ENCODE results near the gene LCNL1. TPM values are rescaled to one million over a fixed set of nuclear protein-coding genes. Genes with fewer than 3 reads are reported as not detected.
A peak's percentile ranks its signal among the peaks of the same experiment; 100 is the strongest.

The LCNL1 gene
- total RNA-seq, 5 donors from 2014 or later (not counting 1 experiment from before 2014, with no cell fraction given): 0.29 to 2.2 (median 1.3) TPM

DNA sequence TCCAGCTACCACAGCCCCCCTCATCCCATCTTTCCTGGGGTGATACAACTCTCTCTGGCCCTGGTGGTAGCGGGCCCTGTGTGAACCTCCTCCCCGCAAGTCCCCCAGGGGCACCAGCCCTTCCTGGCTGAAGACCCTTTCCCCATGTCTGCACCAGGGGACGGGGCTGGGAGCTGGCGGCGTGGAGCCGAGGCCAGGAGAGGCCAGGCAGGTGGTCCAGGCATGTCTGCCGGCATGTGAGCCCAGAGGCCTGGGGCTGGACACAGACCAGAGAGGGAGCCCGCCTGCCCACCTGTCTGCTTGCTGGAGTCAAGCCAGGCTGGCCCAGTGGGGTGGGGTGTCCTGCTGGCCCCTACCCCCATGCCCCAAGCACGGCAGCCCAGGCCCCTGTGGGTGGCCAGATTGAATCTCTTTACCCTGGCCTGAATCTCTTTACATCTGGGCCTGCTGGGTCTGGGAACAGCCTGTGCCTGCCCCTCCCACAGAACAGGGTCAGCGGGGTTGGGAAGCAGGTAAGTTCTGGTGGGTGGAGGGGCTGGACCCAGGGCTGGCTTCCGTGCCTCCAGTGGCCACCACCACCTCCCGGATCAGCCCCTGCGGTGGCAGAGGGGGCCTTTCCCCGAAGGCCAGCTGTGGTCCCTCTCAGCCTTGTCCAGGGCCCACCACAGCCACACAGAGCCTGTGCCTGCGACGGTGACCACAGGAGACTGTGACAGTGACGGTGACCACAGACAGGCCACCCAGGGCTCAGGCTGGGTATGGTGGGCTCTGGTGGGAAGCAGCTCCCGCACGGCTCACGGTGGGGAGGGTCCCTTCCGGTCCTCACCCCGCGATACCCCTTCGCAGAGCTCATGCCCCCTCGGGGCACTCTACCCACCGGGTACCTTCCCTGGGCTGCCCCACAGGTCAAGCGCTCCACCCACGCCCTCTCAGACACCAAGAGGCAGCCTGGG is 23.6 kb upstream of the LCNL1 start:
- peaks cover 0 to 2% (median 0%) of the 10 kb centered on the region in 3 donors for H3K9me3 Mint-ChIP-seq
- ChIA-PET CTCF (no interaction called here), POLR2A (interaction anchor here in 1 of 2 donors (0.6 kb wide), 1 partner anchor 208 kb away, joined by 7 read pairs; no protein-coding TSS in a partner anchor)
- peaks cover 2 to 69% of the 10 kb centered on the region in 2 experiments for H3K4me1 ChIP-seq (ENCODE audit: control insufficient read depth in 1 of 2, extremely low read depth in 1 of 2, insufficient read depth in 2 of 2, low read length in 2 of 2)
- no peaks in the 10 kb centered on the region for H3K36me3 Mint-ChIP-seq
- H3K36me3 ChIP-seq (ENCODE audit: control insufficient read depth in 2 of 2, extremely low read depth in 1 of 2, insufficient read depth in 1 of 2, low read length in 1 of 2): no peaks in the 10 kb centered on the region
- no peaks in the 10 kb centered on the region for H3K27me3 Mint-ChIP-seq
- peak overlapping the region; percentile 27 to 92 for H3K27ac Mint-ChIP-seq
- peak overlapping the region; percentile 69 for H3K27ac ChIP-seq (ENCODE audit: low read length)
- no peak overlapping the region for H3K4me3 ChIP-seq (ENCODE audit: control insufficient read depth in 1 of 2, extremely low read depth in 1 of 2, low read length in 1 of 2)
- peak overlapping the region in 1 of 3 donors; percentile 62 for H3K4me3 Mint-ChIP-seq
- peaks cover 10 to 35% (median 29%) of the 10 kb centered on the region in 3 donors for H3K4me1 Mint-ChIP-seq
- WGBS (ENCODE audit: insufficient coverage): 88% methylated on average over 22 of the region's 28 CpGs
- DNase-seq (no peak), ATAC-seq (replicated peaks in 1 of 4) (no peak)
- peaks cover 0 to 3% of the 10 kb centered on the region in 2 experiments for H3K27me3 ChIP-seq (replicated peaks in 1 of 2; ENCODE audit: control insufficient read depth in 2 of 2, extremely low read depth in 1 of 2, insufficient read depth in 2 of 2, low read length in 1 of 2)
- H3K9me3 ChIP-seq: no peaks in the 10 kb centered on the region

DNA sequence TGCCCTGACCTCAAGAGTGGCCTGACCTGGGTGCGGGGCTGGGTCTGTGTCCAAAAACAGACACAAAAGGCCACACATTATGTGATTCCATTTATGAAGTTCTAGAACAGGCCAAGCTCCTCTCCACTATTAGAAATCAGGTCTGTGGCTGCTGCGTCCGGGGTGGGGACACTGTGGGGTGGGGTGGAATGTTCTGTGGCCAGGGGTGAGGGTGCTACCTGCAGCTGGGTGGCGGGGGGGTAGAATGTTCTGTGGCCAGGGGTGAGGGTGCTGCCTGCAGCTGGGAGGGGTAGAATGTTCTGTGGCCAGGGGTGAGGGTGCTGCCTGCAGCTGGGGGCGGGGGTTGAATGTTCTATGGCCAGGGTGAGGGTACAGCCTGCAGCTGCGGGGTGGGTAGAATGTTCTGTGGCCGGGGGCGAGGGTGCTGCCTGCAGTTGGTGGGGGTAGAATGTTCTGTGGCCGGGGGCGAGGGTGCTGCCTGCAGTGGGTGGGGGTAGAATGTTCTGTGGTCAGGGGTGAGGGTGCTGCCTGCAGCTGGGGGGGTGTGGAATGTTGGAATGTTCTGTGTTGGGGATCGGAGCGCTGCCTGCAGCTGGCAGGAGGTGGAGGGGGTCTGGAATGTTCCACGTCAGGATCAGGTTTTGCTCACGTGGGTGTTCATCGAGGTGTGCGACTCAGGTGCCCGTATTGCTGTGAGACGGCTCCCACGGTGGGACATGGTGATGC is 22.4 kb upstream of the LCNL1 start:
- peaks cover 0 to 2% (median 0%) of the 10 kb centered on the region in 3 donors for H3K9me3 Mint-ChIP-seq
- Histone ChIP-seq H3K9me3 (no peaks in the 10 kb centered on the region), H3K27me3 (replicated peaks in 1 of 2; ENCODE audit: control insufficient read depth in 2 of 2, extremely low read depth in 1 of 2, insufficient read depth in 2 of 2, low read length in 1 of 2) (no peaks in the 10 kb centered on the region), H3K4me1 (ENCODE audit: control insufficient read depth in 1 of 2, extremely low read depth in 1 of 2, insufficient read depth in 2 of 2, low read length in 2 of 2) (peaks cover 2 to 81% of the 10 kb centered on the region in 2 experiments), H3K4me3 (ENCODE audit: control insufficient read depth in 1 of 2, extremely low read depth in 1 of 2, low read length in 1 of 2) (no peak overlapping the region), H3K36me3 (ENCODE audit: control insufficient read depth in 2 of 2, extremely low read depth in 1 of 2, insufficient read depth in 1 of 2, low read length in 1 of 2) (no peaks in the 10 kb centered on the region), H3K27ac (ENCODE audit: low read length) (peak overlapping the region; percentile 69)
- ATAC-seq (replicated peaks in 1 of 4): peak; percentile 38 to 83 (median 72)
- H3K36me3 Mint-ChIP-seq: no peaks in the 10 kb centered on the region
- H3K4me3 Mint-ChIP-seq: peak overlapping the region in 2 of 3 donors; percentile 35 to 62
- peak overlapping the region; percentile 92 to 93 for H3K27ac Mint-ChIP-seq
- WGBS (ENCODE audit: insufficient coverage): 37% methylated on average over 10 of the region's 19 CpGs
- DNase-seq: peak in 27 of 35 experiments; percentile 21 to 63 (median 50)
- H3K27me3 Mint-ChIP-seq: no peaks in the 10 kb centered on the region
- POLR2A ChIA-PET: interaction anchor here in 1 of 2 donors (0.6 kb wide), 1 partner anchor 209 kb away, joined by 7 read pairs; no protein-coding TSS in a partner anchor
- CTCF ChIA-PET: interaction anchor here (0.6 kb wide), 2 partner anchors 152 to 372 kb away, joined by 4 read pairs; no protein-coding TSS in a partner anchor
- H3K4me1 Mint-ChIP-seq: peaks cover 10 to 45% (median 36%) of the 10 kb centered on the region in 3 donors

DNA sequence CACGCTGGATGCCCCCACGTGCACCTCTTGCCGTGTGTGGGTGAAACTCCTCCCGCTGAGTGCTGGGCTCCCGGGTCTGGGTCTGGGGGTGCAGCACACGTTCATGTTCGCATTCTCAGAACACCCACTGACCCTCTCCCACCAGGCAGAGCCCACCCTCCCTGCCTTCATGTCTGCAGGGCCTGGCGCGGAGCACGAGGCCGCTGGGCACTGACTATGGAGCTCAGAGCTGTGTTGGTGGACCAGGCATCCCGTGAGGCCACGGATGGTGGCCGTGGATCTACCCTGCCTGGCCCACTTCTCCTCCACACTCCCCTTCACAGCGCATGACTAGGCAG is 21.9 kb upstream of the LCNL1 start:
- no CpG with 5 or more reads among the region's 15 CpGs for WGBS (ENCODE audit: insufficient coverage)
- no peak for DNase-seq
- Histone ChIP-seq H3K36me3 (ENCODE audit: control insufficient read depth in 2 of 2, extremely low read depth in 1 of 2, insufficient read depth in 1 of 2, low read length in 1 of 2) (no peaks in the 10 kb centered on the region), H3K4me3 (ENCODE audit: control insufficient read depth in 1 of 2, extremely low read depth in 1 of 2, low read length in 1 of 2) (no peak overlapping the region), H3K9me3 (no peaks in the 10 kb centered on the region), H3K27me3 (replicated peaks in 1 of 2; ENCODE audit: control insufficient read depth in 2 of 2, extremely low read depth in 1 of 2, insufficient read depth in 2 of 2, low read length in 1 of 2) (no peaks in the 10 kb centered on the region), H3K4me1 (ENCODE audit: control insufficient read depth in 1 of 2, extremely low read depth in 1 of 2, insufficient read depth in 2 of 2, low read length in 2 of 2) (peaks cover 3 to 84% of the 10 kb centered on the region in 2 experiments), H3K27ac (ENCODE audit: low read length) (peak overlapping the region; percentile 38)
- Mint-ChIP-seq H3K27ac (peak overlapping the region in 1 of 2 donors; percentile 34), H3K9me3 (peaks cover 0 to 2% (median 0%) of the 10 kb centered on the region in 3 donors), H3K36me3 (no peaks in the 10 kb centered on the region), H3K27me3 (no peaks in the 10 kb centered on the region), H3K4me1 (peaks cover 15 to 50% (median 41%) of the 10 kb centered on the region in 3 donors), H3K4me3 (peak overlapping the region in 1 of 3 donors; percentile 62)
- no peak for ATAC-seq (replicated peaks in 1 of 4)
- ChIA-PET CTCF (no interaction called here), POLR2A (no interaction called here)

DNA sequence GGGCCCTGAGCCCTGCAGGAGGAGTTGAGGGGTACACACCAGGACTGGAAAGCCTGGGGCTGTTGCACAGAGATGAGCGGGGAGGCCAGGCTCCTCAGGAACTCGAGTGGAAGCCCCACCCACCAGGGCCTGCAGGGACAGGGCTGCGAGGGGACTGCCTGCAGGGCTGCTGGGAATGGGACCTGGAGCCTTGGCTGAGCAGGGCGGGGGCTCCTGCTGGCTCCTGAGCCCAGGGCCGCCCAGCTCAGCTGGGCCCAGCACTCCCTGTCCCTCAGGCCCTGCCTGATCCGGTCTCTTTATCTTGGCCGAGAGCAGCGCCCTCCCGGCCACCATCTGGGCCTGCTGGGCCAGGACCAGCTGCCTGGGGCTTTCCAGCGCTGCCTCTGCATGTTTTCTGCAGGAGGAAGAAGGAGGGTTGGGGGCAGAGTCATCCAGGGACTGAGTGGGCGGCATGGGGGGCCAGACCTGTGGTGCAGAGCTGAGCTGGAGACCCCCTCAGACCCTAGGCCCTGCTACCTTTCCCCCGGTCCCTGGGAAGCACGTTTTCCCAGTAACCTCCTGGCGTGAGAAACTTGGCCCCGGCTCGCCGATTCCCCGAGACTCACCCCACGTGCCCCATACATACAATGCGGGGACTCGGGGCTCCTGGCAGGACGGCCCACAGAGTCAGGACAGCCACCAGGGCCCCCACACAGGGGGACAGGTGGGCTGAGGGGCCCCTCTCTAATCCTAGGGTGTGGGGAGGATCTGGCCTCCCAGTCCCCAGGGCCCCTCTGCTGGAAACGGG is 21.3 kb upstream of the LCNL1 start:
- ATAC-seq (replicated peaks in 1 of 4) (no peak), DNase-seq (no peak)
- Mint-ChIP-seq H3K36me3 (no peaks in the 10 kb centered on the region), H3K4me1 (peaks cover 21 to 56% (median 45%) of the 10 kb centered on the region in 3 donors), H3K27me3 (no peaks in the 10 kb centered on the region), H3K4me3 (no peak overlapping the region), H3K27ac (peak overlapping the region in 1 of 2 donors; percentile 66), H3K9me3 (no peaks in the 10 kb centered on the region)
- no peaks in the 10 kb centered on the region for H3K27me3 ChIP-seq (replicated peaks in 1 of 2; ENCODE audit: control insufficient read depth in 2 of 2, extremely low read depth in 1 of 2, insufficient read depth in 2 of 2, low read length in 1 of 2)
- 82% methylated on average over 12 of the region's 23 CpGs for whole genome bisulfite sequencing (ENCODE audit: insufficient coverage)
- H3K36me3 ChIP-seq (ENCODE audit: control insufficient read depth in 2 of 2, extremely low read depth in 1 of 2, insufficient read depth in 1 of 2, low read length in 1 of 2): no peaks in the 10 kb centered on the region
- no peak overlapping the region for H3K4me3 ChIP-seq (ENCODE audit: control insufficient read depth in 1 of 2, extremely low read depth in 1 of 2, low read length in 1 of 2)
- H3K27ac ChIP-seq (ENCODE audit: low read length): peak overlapping the region; percentile 38
- ChIA-PET POLR2A (no interaction called here), CTCF (no interaction called here)
- peaks cover 7 to 89% of the 10 kb centered on the region in 2 experiments for H3K4me1 ChIP-seq (ENCODE audit: control insufficient read depth in 1 of 2, extremely low read depth in 1 of 2, insufficient read depth in 2 of 2, low read length in 2 of 2)
- H3K9me3 ChIP-seq: no peaks in the 10 kb centered on the region

DNA sequence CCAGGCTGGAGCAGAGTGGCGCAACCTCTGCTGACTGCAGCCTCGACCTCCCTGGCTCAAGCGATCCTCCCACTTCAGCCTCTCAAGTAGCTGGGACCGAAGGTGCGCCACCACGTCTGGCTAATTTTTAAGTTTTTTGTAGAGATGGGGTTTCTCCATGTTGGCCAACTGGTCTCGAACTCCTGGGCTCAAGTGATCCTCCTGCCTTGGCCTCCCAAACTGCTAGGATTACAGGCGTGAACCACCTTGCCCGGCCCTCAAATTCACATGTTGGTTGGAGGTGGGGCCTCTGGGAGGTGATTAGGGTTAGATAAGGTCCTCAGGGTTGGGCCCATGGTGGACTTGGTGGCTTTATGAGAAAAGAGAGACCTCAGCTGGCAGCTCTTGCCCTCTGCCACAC is 20.6 kb upstream of the LCNL1 start:
- no peaks in the 10 kb centered on the region for H3K9me3 ChIP-seq
- peaks cover 7 to 91% of the 10 kb centered on the region in 2 experiments for H3K4me1 ChIP-seq (ENCODE audit: control insufficient read depth in 1 of 2, extremely low read depth in 1 of 2, insufficient read depth in 2 of 2, low read length in 2 of 2)
- no peak overlapping the region for H3K27ac ChIP-seq (ENCODE audit: low read length)
- Mint-ChIP-seq H3K4me3 (no peak overlapping the region), H3K27ac (peak overlapping the region; percentile 66 to 78), H3K9me3 (no peaks in the 10 kb centered on the region), H3K4me1 (peaks cover 22 to 58% (median 46%) of the 10 kb centered on the region in 3 donors), H3K27me3 (no peaks in the 10 kb centered on the region), H3K36me3 (no peaks in the 10 kb centered on the region)
- ChIA-PET POLR2A (no interaction called here), CTCF (no interaction called here)
- 93% methylated on average over 3 of the region's 9 CpGs for WGBS (ENCODE audit: insufficient coverage)
- no peaks in the 10 kb centered on the region for H3K36me3 ChIP-seq (ENCODE audit: control insufficient read depth in 2 of 2, extremely low read depth in 1 of 2, insufficient read depth in 1 of 2, low read length in 1 of 2)
- no peaks in the 10 kb centered on the region for H3K27me3 ChIP-seq (replicated peaks in 1 of 2; ENCODE audit: control insufficient read depth in 2 of 2, extremely low read depth in 1 of 2, insufficient read depth in 2 of 2, low read length in 1 of 2)
- ATAC-seq (replicated peaks in 1 of 4): no peak
- H3K4me3 ChIP-seq (ENCODE audit: control insufficient read depth in 1 of 2, extremely low read depth in 1 of 2, low read length in 1 of 2): no peak overlapping the region
- DNase-seq: no peak

Measured in T-cell (primary cell).